ENCODE measurements around the gene HSPA1A.

Gene HSPA1A

DNA sequence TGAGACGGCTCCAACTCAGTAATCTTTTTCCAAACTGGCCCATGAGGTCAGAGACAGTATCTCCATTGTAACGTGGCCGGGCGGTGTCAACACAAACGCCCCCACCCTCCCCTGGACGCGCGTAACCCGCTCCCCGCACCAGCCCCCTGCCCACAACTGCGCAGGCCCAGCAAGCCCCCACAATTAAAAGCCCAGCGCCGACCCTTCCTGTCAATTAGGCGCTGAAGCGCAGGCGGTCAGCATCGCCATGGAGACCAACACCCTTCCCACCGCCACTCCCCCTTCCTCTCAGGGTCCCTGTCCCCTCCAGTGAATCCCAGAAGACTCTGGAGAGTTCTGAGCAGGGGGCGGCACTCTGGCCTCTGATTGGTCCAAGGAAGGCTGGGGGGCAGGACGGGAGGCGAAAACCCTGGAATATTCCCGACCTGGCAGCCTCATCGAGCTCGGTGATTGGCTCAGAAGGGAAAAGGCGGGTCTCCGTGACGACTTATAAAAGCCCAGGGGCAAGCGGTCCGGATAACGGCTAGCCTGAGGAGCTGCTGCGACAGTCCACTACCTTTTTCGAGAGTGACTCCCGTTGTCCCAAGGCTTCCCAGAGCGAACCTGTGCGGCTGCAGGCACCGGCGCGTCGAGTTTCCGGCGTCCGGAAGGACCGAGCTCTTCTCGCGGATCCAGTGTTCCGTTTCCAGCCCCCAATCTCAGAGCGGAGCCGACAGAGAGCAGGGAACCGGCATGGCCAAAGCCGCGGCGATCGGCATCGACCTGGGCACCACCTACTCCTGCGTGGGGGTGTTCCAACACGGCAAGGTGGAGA, at the start of gene HSPA1A, which contains the start of gene HSPA1L:
TSS of gene HSPA1A (plus strand) at position 519 of the 814 bp plus-strand sequence. CDS start at position 733, 214 bp downstream.
TSS of gene HSPA1L (minus strand) at position 259 of the 814 bp plus-strand sequence. CDS start 3,311 bp downstream, outside the sequence.
- peak; percentile 100 for DNase-seq

DNA sequence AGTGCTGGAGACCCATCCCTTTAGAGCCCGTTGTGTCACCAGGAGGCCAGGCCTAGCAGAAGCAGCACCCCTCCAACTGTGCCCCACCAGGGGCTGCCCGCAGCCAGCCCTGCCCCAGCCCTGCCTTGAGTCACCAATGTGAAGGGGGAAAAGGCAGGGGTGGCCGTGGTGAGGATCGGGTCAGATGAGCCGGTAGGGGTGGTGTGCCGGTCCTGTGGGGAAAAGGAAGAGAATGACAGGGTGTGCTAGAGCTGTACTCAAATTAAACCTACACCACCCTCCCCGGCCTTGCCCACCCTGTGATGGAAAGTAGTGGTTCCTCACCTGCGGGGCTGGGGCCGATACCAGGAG, 49.8 kb upstream of the HSPA1A start:
- no peak for DNase-seq

DNA sequence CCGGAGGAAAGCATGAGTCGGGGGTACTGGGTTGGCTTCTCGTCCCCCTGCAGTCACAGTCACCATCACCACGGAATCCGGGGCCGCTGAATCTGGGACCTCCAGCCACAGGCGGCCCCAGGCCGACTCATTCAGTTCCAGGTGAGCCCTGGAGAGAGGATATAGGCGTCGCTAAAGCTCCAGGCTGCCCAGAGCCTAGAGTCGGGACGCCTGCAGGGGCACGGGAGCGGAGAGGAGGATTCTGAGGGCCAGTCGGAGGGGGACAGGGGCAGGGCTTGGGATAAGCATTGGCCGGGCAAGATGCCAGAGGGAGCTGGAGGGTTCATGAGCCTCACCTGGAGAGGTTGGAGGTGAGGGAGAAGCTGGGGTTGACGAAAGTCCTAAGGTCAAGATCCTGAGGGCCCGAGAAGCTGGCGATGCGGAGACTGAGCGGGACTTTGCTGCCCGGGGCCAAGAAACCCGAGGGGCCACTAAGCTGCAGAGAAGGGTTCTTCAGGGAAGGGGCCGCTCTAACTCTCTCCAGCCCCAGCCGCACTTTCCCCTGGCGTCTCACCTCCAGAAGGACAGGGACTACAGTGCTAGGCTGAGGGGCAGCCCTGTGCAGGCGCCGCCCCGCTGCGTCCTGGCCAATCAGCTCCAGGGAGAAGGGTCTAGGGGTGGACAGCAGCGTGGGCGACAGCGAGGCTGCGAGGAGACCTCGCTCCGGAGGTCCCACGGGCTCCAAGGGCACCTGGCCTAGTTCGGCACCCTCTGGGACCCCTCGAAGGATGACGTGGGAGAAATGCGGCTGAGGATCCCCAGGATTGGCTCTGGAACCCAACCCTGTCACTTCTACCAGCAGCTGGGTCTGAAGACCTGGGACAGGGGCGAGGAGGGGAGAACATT, 49.2 kb upstream of the HSPA1A start:
- DNase-seq, result no peak

DNA sequence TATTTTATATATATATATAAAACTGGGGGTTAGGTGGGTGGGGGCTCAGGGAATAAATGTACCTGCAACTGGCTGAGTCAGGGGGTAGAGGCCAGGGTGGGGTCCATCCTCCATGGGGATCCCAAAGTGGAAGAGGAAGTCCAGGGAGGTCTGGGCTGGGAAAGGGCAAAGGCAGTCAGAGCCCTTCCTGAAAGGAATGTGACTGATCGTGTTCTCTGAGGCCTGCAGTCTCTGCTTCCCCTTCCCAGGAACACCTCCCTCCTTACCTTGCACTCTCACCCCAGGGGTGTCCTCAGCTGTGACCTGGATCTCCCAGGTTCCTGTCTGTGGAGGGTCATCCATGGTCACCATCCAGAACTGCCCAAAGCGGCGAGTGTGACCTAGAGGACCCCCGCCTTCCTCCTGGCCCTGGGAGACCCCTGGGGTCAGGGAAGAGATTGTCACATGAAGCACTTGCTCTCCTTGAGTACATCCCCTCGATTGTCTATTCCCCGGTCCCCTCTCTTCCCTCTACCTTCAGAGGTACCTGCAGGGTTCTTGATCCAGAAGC, 48.2 kb upstream of the HSPA1A start:
- DNase-seq, result no peak

DNA sequence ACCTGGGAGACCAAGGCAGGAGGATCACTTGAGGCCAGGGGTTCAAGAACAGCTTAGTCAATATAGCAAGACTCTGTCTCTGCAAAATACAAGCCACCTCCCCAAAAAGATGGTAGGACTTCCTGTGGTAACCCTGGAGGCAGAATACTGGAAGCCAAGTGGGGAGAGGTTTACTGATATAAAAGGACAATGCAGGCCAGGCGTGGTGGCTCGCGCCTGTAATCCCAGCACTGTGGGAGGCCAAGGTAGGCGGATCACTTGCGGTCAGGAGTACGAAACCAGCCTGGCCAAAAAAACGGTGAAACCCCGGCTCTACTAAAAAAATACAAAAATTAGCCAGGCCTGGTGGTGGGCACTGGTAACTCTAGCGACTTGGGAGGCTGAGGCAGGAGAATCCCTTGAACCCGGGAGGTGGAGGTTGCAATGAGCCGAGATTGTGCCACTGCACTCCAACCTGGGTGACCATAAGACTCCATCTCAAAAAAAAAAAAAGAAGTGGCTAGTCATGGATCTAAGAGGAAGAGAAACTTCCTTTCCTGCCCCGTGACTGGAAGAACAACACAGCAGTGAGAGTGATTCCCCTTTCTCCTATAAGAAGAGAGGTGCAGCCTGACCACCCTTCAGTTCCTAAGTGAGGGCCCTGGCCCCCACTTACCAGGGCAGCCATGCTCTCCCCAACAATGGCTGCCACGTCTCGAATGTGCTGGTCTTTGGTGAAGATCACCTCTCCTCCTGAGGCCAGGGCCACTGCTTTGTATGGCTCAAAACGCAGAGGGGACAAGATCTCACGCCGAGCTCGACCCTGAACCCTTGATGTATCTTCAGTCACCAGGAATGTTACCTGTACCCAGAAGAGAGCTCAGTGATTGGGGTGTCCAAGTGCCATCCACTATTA, 46.7 kb upstream of the HSPA1A start:
- no peak for DNase-seq

DNA sequence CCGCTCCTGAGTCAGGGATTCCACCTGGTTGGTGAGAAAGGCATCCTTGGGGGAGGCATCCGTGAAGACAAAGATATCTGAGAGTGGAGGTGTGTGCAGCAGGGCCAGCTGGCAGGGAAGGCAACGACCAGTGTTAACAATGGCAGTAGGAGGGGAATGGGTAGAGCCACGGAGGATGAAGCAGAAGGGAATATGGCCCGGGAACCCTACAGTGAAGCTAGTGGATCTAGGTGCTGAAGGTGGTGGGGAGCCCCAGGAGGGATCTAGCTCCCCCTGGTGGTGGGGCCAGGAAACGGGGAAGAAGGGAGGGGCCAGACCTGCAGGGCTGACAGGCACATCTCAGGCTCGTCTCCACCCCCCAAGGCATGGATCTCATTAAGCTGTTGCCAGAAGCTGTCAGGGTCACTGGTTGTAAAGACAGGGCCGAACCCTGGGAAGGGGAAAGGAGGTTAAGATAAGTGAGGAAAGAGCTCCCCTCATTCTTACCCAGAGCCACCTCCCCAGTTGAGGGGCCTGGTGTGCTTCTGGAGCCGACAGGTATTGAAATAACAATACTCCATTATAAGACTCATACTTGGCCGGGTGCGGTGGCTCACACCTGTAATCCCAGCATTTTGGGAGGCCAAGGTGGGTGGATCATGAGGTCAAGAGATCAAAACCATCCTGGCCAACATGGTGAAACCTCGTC, 45.5 kb upstream of the HSPA1A start:
- DNase-seq, result peak; percentile 82

DNA sequence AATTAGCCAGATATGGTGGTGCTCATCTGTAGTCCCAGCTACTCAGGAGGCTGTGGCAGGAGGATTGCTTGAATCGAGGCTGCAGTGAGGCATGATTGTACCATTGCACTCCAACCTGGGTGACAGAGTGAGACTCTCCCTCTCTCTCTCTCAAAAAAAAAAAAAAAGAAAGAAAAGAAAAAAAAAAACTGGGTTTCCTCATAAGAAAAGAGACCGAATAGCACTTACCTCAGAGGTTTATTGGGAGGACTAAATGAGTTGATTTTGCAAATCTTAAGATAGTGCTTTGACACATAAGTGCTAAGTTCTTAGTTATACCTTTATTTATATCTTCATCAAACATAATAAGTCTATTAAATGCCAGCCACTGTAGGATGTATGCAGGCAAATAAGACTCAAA, 44.5 kb upstream of the HSPA1A start:
- no peak for DNase-seq

DNA sequence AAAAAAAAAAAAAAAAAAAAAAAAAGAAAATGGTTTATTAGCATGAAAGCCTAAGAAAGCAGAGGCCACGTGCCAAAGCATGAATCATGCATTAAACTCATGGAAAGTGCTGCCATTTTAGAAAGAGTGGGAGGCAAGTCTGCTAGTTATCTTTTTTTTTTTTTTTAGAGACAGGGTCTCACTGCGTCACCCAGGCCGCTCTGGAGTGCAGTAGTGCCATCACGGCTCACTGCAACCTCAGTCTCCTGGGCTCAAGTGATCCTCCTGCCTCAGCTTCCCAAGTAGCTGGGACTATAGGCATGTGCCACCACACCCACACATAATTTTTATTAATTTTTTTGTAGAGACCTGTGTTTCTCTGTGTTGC, 43.4 kb upstream of the HSPA1A start:
- no peak for DNase-seq

DNA sequence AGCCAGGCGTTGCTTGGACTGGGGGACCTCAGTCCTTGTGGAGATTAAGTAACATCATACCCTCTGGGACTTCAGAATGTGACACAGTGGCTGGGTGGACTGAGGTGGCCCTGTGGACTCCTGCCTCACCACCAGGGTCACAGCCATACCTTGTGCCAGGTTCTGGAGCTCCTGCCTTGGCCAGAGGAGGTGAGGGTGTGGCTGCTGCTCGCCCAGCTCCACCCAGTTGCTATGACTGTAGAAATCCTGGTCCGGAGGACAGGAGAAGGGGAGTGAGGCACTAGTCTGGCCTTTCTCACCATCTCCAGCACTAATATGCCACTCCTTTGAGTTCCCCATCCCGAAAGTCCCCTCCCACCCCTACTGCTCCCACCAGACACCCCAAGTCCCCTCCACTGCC, 40.2 kb upstream of the HSPA1A start:
- no peak for DNase-seq

DNA sequence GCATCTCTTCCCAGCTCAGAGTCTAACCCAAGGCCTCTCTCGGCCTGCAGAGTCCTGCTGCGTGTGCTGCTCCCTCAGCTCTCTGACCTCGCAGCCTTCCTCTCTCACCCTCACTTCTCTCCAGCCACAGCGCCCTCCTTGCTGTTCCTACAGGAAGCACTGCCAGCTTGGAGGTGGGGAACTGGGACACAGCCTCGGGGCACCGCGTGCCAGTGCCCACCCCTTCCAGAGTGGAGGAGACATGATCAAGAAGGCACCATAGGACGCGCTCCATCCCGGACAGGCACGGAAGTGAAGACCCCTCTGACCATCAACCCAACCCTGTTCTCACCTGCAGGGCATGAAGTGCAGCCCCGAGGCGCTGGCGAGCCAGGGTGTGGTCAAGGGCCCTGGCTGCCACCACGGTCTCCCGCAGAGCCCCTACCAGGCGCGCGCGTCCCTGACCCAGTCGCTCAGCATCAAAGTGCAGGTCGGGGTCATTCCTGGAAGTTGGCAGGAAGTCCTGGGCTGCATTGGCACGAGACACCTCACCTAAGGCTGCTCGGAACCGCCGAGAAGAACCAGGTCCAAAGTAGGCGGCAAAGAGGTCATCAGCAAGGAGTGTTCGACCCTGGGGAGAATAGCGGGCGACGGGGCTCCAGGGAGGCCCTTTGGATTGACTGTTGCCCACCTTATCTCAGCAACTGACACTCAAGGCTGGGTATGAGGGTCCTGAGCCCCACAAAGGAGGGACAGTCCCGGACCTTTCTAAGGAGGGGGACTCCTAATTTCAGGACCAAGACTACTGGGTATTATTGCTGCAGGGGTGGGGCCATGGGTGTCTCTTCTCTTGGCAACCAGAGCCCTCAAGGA, 39.5 kb upstream of the HSPA1A start:
- no peak for DNase-seq

DNA sequence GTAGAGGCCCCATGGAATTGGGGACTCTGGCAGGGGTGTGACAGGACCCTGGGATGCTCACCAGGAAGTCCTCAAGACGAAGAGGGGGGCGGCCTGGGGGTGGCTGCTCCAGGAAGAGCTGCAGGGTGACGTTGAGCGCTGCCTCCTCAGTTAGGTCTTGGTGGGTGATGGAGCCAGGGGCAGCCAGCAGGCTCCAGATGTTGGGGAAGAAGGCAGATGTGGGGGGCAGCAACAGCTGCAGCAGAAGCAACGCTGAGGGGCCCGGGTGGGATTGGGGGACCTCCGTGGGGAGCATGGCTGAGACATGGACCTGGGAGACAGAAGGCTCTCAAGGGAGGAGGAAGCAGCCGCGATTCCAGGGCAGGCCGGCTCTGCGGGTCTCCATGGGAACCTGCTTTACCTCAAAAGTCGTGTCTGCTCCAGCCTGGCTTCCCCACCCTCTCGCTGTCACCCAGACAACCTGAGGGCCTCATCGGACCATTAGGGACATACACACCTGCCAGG, 38.8 kb upstream of the HSPA1A start:
- peak; percentile 80 for DNase-seq

DNA sequence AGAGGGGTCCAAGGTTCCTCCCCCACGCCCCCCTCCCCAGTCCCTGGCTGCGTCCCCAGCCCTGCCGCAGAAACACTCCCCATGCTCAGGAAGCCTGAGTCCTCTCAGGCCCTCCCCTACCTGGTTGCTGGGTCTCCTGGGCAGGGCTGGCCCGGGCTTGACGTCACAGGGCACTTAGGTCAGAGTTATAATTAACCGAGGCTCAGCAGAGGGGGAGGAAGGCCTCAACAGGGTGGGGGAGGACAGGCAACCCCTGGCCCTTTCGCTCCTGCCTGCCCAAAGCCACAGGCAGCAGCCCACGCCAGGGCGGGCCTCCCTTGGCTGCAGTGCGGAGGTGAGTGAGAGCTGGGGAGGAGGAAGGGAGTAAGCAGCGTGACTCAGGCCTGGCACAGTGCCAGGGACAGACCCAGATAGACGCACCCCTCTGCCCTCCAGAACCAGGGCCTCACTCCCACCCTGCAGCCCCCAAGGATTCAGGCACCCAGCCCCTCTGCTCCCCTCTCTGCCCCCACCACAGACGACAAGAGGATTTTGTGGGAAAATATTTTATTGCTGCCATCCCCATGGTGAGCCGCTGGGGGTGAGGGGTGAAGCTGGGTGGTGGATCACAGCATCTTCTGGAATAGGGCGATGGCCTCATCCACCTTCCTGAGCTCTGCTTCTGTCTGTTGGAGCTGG, 38.2 kb upstream of the HSPA1A start, which contains the start of gene VWA7:
TSS of gene VWA7 (minus strand) at position 340 of the 678 bp plus-strand sequence. CDS start 549 bp downstream, outside the sequence.
- DNase-seq, result peak; percentile 85

DNA sequence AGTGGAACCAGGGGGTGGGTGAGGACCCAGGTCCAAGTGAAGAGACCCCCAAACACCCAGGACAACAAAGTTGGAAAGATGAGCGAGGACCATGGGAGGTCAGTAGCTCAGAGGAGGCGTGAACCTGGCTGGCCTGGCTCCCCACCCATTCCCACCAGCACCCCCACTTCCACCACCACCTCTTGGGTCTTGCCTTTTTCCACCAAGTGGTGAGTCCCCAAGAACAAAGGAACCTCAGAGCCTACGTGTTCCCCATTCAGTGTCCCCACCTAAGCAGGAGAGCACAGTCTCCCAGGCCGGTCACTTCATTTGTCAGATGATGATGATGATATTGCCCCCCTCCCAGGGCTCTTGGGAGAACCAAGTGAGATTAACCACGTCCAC, 37.7 kb upstream of the HSPA1A start:
- no peak for DNase-seq

DNA sequence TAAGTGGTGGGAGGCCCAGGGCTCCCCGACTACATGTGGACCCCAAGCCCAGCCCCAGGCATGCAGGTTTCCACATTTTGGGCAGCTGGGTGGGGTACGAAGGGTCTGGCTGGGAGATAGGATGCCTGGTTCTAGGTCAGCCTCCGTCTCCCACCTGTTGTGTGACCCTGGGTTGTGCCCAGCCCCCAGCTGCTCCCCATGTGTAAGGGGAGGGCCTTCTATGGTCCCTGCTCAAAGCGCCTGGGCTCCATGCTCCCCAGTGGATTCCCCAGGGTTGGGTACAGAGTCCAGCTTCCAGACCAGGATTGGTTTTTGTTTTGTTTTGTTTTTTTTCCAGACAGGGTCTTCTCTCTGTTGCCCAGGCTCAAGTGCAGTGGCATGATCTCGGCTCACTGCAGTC, 37.1 kb upstream of the HSPA1A start:
- no peak for DNase-seq

DNA sequence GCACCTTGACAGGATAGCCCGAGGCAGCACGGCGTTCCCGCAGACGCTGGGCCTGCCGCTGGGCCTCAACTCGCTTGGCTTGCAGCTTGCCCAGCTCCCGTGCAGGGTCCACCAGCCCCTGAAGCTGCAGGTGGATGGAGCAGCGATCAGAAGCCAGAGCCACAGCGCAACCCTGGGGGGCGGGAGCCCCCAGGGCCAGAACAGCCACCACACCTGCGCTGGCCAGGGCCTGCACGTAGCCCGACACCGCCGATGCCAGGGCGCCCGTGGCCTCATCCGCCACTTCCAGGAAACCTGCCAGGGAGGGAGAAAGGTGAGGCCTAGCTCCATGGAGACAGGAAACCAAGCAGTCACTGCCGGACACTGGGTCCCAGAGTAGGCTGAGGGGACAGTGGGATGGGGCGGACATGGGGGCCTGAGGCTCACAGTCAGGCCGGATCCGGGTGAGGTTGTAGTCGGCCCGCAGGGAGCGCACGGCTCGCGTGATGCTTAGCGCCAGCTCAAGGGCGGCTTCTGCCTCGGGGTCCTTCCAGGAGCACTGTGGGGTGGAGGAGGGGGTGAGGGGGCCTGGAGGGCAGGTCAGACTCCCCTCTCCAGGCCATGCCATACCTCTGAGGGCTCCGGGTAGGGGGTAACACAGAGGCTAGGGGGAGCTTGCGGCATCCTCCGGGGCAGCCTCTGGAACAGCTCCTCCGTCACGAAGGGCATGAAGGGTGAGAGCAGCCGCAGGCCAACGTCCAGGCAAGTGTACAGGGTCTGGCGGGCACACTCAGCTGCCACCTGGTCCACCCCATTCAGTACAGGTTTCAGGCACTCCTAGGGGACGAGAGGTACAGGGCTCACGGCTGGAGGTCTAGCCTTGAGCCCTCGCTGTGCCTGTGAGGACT, 36.1 kb upstream of the HSPA1A start:
- no peak for DNase-seq

DNA sequence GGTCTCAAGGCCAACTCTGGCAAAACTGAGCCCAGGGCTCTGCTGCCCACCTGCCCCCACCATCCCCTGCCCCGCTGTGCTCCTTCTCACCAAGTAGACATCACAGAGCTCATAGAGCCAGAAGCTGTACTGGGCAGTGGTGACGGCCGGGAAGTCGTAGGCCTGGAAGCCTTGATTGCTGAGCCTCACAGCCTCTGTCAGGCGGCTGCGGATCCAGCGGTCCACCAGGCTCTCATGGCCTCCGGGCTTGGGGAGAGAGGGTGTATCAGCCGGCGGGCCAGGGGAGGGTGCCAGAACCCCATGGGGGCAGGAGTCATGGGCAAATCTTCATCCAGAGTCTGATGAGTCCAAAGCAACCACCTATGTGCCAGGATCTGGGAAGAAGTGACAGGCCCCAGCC, 35.4 kb upstream of the HSPA1A start:
- no peak for DNase-seq

DNA sequence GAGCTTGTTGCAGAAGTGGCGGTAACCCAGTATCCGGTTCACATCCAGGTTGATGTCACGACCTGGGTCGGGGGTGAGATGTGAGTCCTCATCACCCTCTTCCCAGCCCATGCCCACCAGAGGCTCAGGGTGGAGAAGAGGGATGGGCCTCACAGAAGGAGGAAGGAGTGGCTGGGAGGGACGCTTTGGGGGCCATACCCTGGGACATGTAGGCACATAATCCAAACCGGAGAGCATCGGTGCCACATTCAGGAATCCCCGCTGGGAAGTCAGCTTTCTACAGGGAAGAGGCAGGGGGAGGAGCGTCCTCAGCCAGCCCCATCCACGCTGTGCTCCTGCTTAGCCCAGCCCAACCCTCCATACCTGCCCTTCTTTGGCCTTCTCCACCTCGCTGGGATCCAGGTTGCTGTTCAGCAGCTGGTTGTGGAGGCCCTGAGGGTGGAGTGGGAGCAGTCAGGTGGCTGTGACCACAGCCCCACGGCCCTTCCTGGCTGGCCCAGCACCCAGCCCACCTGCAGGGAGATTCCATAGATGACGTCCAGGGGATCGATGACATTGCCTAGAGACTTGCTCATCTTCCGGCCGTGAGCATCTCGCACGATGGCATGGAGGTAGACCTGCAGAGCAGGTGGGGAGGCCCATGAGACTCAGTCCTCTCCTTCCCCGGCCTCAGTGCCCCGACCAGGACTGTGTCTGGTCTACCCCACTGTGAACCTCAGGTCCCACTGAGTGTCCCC, 34.7 kb upstream of the HSPA1A start:
- DNase-seq, result no peak
